H9 (cell line): ENCODE measurements around the gene TKFC. TPM values are rescaled to one million over a fixed set of nuclear protein-coding genes. Genes with fewer than 3 reads are reported as not detected.

Experiments
- DNase-seq: peaks from one replicate; pipeline ENCODE4 v3.0.0-alpha.2; 2017
- H2AFZ ChIP-seq: one replicate; pipeline ENCODE4 v1.6.1; 2013; ENCODE audit warnings: mild to moderate bottlenecking, low read length, control low read depth, moderate library complexity
- H2AK5ac ChIP-seq: 2 replicates; pipeline ENCODE4 v1.6.1; 2013; ENCODE audit warnings: low read length, control low read depth, mixed read lengths; ENCODE audit not compliant: insufficient read length
- H2BK120ac ChIP-seq: one replicate; pipeline ENCODE4 v1.6.1; 2013; ENCODE audit warnings: low read depth, mild to moderate bottlenecking, low read length, control low read depth, inconsistent platforms; ENCODE audit not compliant: poor library complexity, severe bottlenecking
- H2BK12ac ChIP-seq: 2 replicates; pipeline ENCODE4 v1.6.1; 2013; ENCODE audit warnings: low read length, control low read depth, mixed read lengths, low read depth; ENCODE audit not compliant: insufficient read length
- H2BK15ac ChIP-seq: 2 replicates; pipeline ENCODE4 v1.6.1; 2013; ENCODE audit warnings: low read depth, low read length, control low read depth
- H2BK20ac ChIP-seq: one replicate; pipeline ENCODE4 v1.6.1; 2013; ENCODE audit warnings: low read depth, mild to moderate bottlenecking, low read length, control low read depth, inconsistent platforms; ENCODE audit not compliant: poor library complexity, severe bottlenecking
- H2BK5ac ChIP-seq: 2 replicates; pipeline ENCODE4 v1.6.1; 2013; ENCODE audit warnings: low read length, control low read depth, mixed read lengths; ENCODE audit not compliant: insufficient read length
- H3K14ac ChIP-seq: 2 replicates; pipeline ENCODE4 v1.6.1; 2013; ENCODE audit warnings: low read length, control low read depth; ENCODE audit not compliant: insufficient read depth
- H3K18ac ChIP-seq: 2 replicates; pipeline ENCODE4 v1.6.1; 2013; ENCODE audit warnings: low read depth, mild to moderate bottlenecking, mixed read lengths, low read length, control low read depth; ENCODE audit not compliant: insufficient read length
- H3K23ac ChIP-seq: 2 replicates; pipeline ENCODE4 v1.6.1; 2013; ENCODE audit warnings: low read length, control low read depth, mixed read lengths, low read depth; ENCODE audit not compliant: insufficient read length
- H3K23me2 ChIP-seq: 2 replicates; pipeline ENCODE4 v1.6.1; 2013; ENCODE audit warnings: low read depth, mild to moderate bottlenecking, mixed read lengths, low read length, control low read depth; ENCODE audit not compliant: insufficient read length, poor library complexity, severe bottlenecking
- H3K27ac ChIP-seq: 2 replicates; pipeline ENCODE4 v1.5.1; 2013; ENCODE audit warnings: low read length, control low read depth, mixed read lengths, low read depth; ENCODE audit not compliant: insufficient read length
- H3K27me3 ChIP-seq: 2 replicates; pipeline ENCODE4 v1.6.1; 2013; ENCODE audit warnings: low read length, control low read depth, inconsistent platforms; ENCODE audit not compliant: insufficient read depth
- H3K4ac ChIP-seq: 2 replicates; pipeline ENCODE4 v1.6.1; 2013; ENCODE audit warnings: low read depth, mild to moderate bottlenecking, control low read depth, inconsistent platforms, low read length, moderate library complexity
- H3K4me1 ChIP-seq: 2 replicates; pipeline ENCODE4 v1.6.1; 2013; ENCODE audit warnings: low read length, control low read depth, inconsistent platforms; ENCODE audit not compliant: insufficient read depth
- H3K4me2 ChIP-seq: 2 replicates; pipeline ENCODE4 v1.6.1; 2013; ENCODE audit warnings: low read length, control low read depth, mixed read lengths; ENCODE audit not compliant: insufficient read length, insufficient read depth
- H3K56ac ChIP-seq: 2 replicates; pipeline ENCODE4 v1.6.1; 2013; ENCODE audit warnings: low read depth, mild to moderate bottlenecking, mixed read lengths, low read length, control low read depth; ENCODE audit not compliant: insufficient read length
- H3K79me1 ChIP-seq: 2 replicates; pipeline ENCODE4 v1.6.1; 2013; ENCODE audit warnings: low read depth, mild to moderate bottlenecking, moderate library complexity, low read length, control low read depth, inconsistent platforms; ENCODE audit not compliant: insufficient read depth, poor library complexity, severe bottlenecking
- H3K79me2 ChIP-seq: 2 replicates; pipeline ENCODE4 v1.6.1; 2013; ENCODE audit warnings: low read length, control low read depth, inconsistent platforms; ENCODE audit not compliant: insufficient read depth
- H3K9ac ChIP-seq: 2 replicates; pipeline ENCODE4 v1.6.1; 2013; ENCODE audit warnings: low read length, control low read depth, mixed read lengths; ENCODE audit not compliant: insufficient read length; ENCODE audit errors: extremely low read depth
- H3K9me3 ChIP-seq: one replicate; pipeline ENCODE4 v1.6.1; 2013; ENCODE audit warnings: low read depth, low read length, inconsistent platforms; ENCODE audit not compliant: control insufficient read depth
- H3T11ph ChIP-seq: one replicate; pipeline ENCODE4 v1.6.1; 2013; ENCODE audit warnings: mild to moderate bottlenecking, low read length, control low read depth, inconsistent platforms
- H4K20me1 ChIP-seq: one replicate; pipeline ENCODE4 v1.6.1; 2013; ENCODE audit not compliant: control insufficient read depth, insufficient read length, insufficient read depth
- H4K5ac ChIP-seq: 2 replicates; pipeline ENCODE4 v1.6.1; 2013; ENCODE audit warnings: low read depth, mild to moderate bottlenecking, mixed read lengths, low read length, control low read depth; ENCODE audit not compliant: insufficient read length
- H4K8ac ChIP-seq: replicated peaks from 2 replicates; pipeline ENCODE4 v1.6.1; 2013; ENCODE audit warnings: low read length, control low read depth, mixed read lengths, low read depth; ENCODE audit not compliant: insufficient read length
- H4K91ac ChIP-seq: 2 replicates; pipeline ENCODE4 v1.6.1; 2013; ENCODE audit warnings: low read depth, mild to moderate bottlenecking, moderate library complexity, mixed read lengths, low read length, control low read depth; ENCODE audit not compliant: insufficient read length
- H3K27ac Mint-ChIP-seq, 3 experiments: 2 replicates in 2 of 3; 3 replicates in 1 of 3; pipeline ENCODE4 v1.8.0; 2020 to 2021; ENCODE audit warnings: mixed read lengths in 3 of 3, mild to moderate bottlenecking in 1 of 3, moderate library complexity in 1 of 3
- H3K27me3 Mint-ChIP-seq: 2 replicates; pipeline ENCODE4 v1.8.0; 2021; ENCODE audit warnings: low read depth, mild to moderate bottlenecking, moderate library complexity, mixed read lengths
- H3K36me3 Mint-ChIP-seq, 3 experiments: 2 replicates in 2 of 3; 3 replicates in 1 of 3; pipeline ENCODE4 v1.8.0; 2020 to 2021; ENCODE audit warnings: low read depth in 3 of 3, mixed read lengths in 3 of 3; ENCODE audit not compliant: insufficient read depth in 1 of 3
- H3K4me1 Mint-ChIP-seq, 2 experiments: 2 replicates each; pipeline ENCODE4 v1.8.0; 2020; ENCODE audit warnings: mixed read lengths in 2 of 2
- H3K4me3 Mint-ChIP-seq, 2 experiments: 2 replicates in 1 of 2; 3 replicates in 1 of 2; pipeline ENCODE4 v1.8.0; 2020 to 2021; ENCODE audit warnings: mild to moderate bottlenecking in 2 of 2, mixed read lengths in 2 of 2, moderate library complexity in 1 of 2
- H3K9me3 Mint-ChIP-seq, 2 experiments: 2 replicates in 1 of 2; 3 replicates in 1 of 2; pipeline ENCODE4 v1.8.0; 2020; ENCODE audit warnings: mild to moderate bottlenecking in 2 of 2, mixed read lengths in 2 of 2, moderate library complexity in 1 of 2
- CTCF ChIP-seq: fragments of 200-600 bp; sonication (generic); conservative IDR thresholded peaks from 3 replicates; pipeline ENCODE4 v1.8.0; 2021; ENCODE audit warnings: antibody characterized with exemption, mild to moderate bottlenecking
- WGBS: extraction: QIAGEN DNeasy Blood & Tissue Kit; methylation state at CpG from one replicate; pipeline ENCODE4 v1.1.7; 2013; ENCODE audit warnings: missing lambda C conversion rate, low lambda C conversion rate, mixed read lengths; ENCODE audit not compliant: insufficient read length; ENCODE audit errors: extremely low coverage; 5-methylcytosine and 5-hydroxymethylcytosine counted together
- total RNA-seq: library from RNA; stranded (reverse); gene quantifications from 2 replicates; pipeline ENCODE4 v1.2.1, GENCODE V29; 2021

TKFC gene
- total RNA-seq, 1 experiment from 2014 or later, result 59.0 TPM

GRCh38 chr11:61297341-61297740 lies 35.7 kb upstream of the TKFC start:
- H4K5ac ChIP-seq, result no peak overlapping the region
- DNase-seq, result no peak
- H3K4me2 ChIP-seq, result no peak overlapping the region
- Mint-ChIP-seq H3K27ac (peak overlapping the region in 2 of 3 experiments; percentile 9 to 14; a peak in 3 of 7 replicates), H3K27me3 (peaks cover 15% of the 10 kb centered on the region), H3K36me3 (peaks cover 21 to 58% (median 45%) of the 10 kb centered on the region in 3 experiments; a peak in 6 of 7 replicates), H3K9me3 (no peaks in the 10 kb centered on the region), H3K4me1 (peaks cover 28 to 32% of the 10 kb centered on the region in 2 experiments), H3K4me3 (no peak overlapping the region; a peak in 1 of 5 replicates)
- no peaks in the 10 kb centered on the region for H3K9me3 ChIP-seq
- H2AFZ ChIP-seq, result no peak overlapping the region
- H3K56ac ChIP-seq, result no peak overlapping the region
- H3K23me2 ChIP-seq, result peaks cover 14% of the 10 kb centered on the region
- peaks cover 3% of the 10 kb centered on the region; the same call in 1 of the 2 replicates for H3K27me3 ChIP-seq
- H3K14ac ChIP-seq, result no peak overlapping the region
- H2BK15ac ChIP-seq, result no peak overlapping the region
- H3K9ac ChIP-seq, result no peak overlapping the region
- H3K27ac ChIP-seq, result no peak overlapping the region
- no peaks in the 10 kb centered on the region for H3K4me1 ChIP-seq
- no peak overlapping the region for H3T11ph ChIP-seq
- H3K23ac ChIP-seq, result no peak overlapping the region
- no peak overlapping the region for H4K8ac ChIP-seq
- no peak overlapping the region for H3K18ac ChIP-seq
- TF ChIP-seq CTCF, result no peak
- H3K79me2 ChIP-seq, result no peaks in the 10 kb centered on the region
- H4K20me1 ChIP-seq, result no peaks in the 10 kb centered on the region
- no peak overlapping the region for H2BK20ac ChIP-seq
- H2BK120ac ChIP-seq, result no peak overlapping the region
- H3K4ac ChIP-seq, result no peak overlapping the region
- H2BK12ac ChIP-seq, result no peak overlapping the region
- no CpG with 5 or more reads among the region's 1 CpG for WGBS
- no peak overlapping the region for H4K91ac ChIP-seq
- H3K79me1 ChIP-seq, result no peaks in the 10 kb centered on the region
- no peak overlapping the region for H2BK5ac ChIP-seq
- no peak overlapping the region for H2AK5ac ChIP-seq
